AG08396 (cell line): Measurements from ENCODE around the gene BRS3.

Source experiments
- DNase-seq: peaks from one replicate; pipeline ENCODE4 v3.0.0; 2012; ENCODE audit warnings: low spot score, mixed read lengths

Gene BRS3

DNA sequence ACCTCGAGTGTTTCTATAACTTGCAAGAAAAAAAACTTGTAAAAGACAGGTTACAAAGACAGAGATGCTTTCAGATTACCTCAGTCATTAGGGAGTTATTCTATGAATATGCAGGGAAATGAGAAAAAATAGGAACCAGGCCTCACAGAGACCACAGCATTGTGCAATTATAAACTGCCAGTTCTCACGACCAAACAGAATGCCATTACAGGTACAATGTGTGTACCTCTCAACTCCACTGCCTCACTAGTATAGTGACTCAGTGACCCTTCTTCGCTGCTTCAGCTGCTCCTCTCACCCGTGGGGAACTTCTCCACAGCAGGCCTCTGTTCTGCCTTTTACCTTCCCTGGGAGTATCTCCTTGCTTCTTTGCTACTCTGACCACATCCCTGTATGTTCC, 7.3 kb downstream of the BRS3 start:
- no peak for DNase-seq

DNA sequence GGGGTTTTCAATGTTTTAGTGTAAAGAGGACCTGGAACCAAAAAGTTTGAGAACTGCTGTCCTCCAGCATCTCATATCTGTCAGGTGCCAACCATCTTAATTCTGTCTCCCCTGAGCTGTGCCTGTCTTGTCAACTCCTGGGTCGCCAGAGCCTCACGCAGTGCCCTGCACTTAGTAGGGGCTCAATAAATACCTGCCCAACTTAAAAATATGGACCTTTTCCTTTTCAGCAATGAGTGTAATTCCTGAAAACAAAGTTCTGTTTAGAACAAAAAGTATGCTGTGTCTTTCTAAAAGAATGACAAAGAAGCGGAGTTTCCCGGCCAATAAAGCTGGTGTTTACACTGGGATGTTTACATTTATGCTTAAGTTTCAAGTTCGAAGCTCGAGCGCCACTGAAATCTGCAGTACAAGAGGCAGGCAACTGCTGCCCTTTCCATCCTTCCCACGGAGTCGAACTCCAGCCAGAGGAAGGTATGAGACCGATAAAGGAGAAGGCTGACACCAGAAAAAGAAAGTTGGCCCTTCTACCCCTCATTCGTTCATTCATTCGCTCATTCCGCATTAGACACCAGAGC, 8.5 kb downstream of the BRS3 start:
- no peak for DNase-seq

DNA sequence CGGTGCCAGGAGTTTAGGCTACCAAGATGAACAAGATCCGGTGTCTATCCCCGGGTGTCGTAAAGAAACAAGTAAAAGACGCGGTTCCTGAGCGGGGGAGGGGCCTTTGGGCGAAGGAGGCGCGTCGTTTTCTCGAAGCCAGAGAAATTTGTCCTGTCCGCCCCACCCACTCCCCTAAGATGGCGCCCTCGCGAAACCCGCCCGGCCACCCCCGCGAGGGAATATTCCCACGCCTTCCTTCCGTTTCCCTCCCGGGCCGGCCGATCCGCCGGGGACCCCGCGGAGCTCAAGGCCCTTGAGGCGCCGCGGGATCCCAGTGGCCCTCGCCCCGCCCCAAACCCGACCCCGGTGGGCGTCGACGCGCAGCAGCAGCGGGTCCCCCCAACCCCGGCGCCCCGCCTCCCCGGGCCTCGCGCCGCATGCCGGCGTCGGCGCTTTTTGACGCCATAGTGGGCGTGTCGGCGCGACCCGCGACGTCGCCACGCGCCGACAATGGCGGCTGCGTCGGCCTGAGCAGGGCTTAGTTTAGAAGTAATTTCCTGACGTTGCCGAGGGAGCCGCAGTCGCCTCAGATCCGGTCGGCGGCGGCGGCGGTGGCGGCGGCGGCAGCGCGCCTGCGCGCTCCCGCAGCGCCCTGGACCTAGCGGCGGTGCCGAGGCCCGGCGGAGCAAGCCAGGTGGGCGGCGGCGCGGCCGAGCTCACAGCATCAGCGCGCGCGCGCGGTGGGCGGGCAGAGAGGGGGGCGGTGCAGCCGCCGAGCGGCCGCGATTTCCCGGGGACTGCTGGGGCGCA, 9.2 kb downstream of the BRS3 start:
- DNase-seq, result peak; percentile 81

DNA sequence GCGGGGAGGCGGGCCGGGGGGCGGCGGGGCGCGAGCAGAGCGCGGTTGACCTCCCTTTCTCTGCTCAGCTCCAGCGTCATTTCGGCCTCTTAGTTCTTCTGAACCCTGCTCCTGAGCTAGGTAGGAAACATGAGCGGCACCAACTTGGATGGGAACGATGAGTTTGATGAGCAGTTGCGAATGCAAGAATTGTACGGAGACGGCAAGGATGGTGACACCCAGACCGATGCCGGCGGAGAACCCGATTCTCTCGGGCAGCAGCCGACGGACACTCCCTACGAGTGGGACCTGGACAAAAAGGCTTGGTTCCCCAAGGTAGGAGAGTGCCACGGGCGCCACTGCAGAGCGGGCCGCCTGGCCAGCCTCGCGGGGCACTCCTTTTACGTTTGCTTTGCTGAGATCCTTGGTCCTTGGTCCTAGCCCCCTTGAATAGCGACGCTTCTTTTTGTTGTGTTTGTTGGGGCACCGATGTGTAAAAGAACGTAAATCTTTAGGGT, 9.9 kb downstream of the BRS3 start, which contains the start of gene HTATSF1:
HTATSF1 (plus strand) TSS at position 37 of the 497 bp plus-strand sequence; CDS start at position 130, 93 bp downstream.
- no peak for DNase-seq

DNA sequence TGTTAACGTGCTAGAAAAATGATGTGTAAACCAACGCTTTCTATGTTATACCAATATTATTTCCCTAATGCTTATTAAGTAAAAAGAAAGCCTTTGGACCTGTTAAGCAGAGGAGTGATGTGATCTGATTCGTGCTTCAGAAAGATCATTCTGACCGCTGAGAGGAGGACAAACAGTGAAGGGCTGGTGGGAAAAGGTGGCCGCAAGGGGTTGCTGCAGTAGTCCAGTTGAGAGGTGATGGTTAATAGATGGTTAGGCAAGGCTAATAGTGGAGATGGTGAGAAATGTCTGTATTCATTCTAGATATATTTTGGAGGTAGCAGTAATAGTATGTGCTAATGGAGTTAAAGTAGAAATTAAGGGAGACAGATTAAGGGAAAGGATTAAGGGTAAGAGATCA, 31.3 kb downstream of the BRS3 start:
- no peak for DNase-seq

DNA sequence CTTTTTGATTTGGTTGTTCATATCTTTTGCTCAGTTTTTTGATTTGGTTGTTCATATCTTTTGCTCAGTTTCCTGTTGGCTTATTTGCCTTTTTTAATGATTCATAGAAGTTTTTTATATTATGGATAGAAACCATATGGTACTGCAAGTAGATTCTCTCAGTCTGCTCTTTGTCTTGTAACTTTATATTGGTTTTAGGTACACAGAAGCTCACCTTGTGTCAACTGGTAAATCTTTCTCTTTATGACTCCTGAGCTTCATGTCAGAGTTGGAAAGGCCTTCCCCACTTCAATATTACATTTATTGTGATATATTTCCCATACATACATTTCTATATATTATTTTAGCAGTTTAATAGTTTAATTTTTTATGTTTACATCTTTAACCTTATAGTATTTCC, 36.0 kb downstream of the BRS3 start:
- no peak for DNase-seq

DNA sequence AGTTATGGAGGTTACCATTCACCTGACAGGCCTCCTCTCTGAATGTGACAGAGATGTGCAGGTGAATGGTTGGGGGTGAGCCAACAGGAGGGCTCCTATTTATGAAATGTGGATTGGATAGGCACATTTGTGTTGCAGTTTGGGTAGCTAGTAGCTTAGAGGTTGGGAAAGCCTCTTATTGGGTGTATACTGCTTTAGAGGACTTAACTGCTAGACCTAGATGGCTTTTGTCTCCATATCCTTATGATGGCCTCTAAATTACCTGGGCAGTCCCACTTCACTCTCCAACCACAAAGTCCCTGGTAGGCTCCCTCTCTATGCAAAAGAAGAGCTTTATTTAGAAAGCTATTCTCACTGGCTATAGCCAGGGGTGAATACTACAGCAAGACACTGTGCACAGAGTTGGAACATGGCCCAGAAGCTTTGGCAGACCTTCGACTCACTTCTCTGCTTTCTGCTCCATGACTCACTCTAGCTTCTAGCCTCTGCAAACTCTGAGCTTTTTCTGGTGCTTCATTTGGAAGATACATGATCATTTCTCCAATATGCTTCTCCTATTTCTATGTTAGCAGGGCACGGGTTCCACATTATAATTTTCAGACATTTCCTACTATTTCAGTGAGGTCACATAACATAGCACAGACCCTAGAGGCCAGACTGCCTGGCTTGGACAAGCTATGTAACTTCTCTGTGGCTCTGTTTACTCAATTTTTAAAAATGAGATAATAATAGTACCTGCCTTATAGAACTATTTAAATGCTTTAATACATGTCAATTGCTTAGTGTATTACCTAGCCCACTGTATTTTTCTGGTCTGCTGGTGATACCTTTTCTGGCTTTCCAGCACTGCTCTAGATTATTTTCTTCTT, 38.2 kb downstream of the BRS3 start:
- DNase-seq, result peak; percentile 61

DNA sequence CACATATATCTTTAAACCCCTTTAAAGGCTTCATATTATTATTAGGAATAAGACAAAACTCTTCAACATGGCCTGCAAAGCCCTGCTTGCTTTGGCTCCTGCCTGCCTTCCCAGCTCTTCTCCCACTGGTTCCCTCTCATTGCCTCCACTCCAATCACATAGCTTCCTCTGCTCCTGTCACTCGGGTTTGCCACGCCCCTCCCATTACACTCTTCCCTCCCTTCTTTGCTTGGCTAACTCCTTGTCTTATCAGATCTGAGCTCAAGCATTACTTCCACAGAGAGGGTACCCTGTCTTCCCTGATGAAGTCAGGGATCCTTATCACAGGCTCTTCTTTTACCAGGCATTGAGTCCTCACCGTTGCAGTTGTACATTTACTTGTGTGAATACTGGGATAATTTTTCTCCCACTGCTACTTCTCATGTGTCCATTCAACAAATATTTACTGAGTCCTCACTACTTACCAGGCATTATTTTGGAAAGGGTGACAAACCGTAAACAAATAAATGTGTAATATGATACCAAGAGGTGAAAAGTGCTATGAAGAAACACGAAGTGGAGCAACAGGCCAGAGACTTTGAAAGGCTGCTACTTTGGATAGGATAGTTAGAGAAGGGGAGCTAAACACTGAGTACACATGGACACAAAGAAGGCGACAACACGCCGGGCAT, 41.0 kb downstream of the BRS3 start:
- DNase-seq, result no peak

DNA sequence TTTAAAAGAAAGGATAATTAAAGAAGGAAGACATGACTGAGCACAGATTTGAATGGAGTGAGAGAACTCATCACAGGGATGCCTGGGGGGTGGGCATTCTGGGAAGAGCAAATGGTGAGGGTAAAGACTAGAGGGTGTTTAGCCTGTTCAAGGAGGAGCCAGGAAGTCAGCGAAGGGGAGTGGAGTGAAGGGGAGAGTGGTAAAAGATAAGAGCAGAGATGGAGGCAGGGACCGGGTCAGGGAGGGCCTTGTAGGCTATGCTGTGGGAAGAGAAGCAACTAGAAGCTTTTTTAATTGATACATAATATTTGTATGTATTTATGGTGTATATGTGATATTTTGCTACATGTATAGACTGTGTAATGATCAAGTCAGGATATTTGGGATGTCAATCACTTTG, 42.0 kb downstream of the BRS3 start:
- DNase-seq, result no peak

DNA sequence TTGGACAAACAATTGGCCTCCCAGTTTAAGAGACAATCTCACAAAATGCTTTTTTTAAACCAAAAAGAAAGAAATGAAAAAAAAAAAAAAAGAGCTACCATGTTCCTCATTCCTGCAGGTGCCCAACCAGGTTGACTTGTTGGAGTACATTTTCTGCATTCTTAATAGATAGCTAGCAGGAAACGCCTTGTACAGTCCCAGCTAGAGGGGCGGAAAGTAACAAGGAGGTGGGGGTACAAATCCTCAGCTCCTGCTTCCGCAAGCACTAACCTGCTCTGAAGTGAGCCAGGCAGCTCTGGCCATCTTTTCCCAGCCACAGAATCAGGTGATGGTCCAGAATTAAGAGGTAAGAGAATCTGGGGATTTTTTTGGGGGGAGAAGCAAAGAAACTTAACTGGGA, 44.2 kb downstream of the BRS3 start, which contains the start of gene VGLL1:
VGLL1 (plus strand) TSS at position 265 of the 400 bp plus-strand sequence. CDS start 3,806 bp downstream, outside the sequence.
- DNase-seq, result no peak

DNA sequence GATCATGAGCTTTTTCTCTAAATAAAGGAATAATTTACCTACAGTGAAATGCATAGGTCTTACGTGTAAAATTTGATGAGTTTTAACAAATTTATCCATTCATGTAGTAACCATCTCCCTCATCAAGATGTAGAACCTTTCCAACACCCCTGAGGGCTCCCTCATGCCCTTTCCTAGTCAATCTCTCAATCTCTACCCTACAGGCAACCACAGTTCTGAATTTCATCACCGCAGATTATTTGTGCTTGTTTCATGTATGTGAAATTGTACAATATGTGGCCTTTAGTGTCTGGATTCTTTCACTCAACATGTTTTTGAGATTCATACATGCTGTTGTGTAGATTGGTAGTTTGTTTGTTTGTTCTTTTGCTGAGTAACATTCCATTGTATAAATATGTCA, 46.4 kb downstream of the BRS3 start:
- DNase-seq, result no peak

DNA sequence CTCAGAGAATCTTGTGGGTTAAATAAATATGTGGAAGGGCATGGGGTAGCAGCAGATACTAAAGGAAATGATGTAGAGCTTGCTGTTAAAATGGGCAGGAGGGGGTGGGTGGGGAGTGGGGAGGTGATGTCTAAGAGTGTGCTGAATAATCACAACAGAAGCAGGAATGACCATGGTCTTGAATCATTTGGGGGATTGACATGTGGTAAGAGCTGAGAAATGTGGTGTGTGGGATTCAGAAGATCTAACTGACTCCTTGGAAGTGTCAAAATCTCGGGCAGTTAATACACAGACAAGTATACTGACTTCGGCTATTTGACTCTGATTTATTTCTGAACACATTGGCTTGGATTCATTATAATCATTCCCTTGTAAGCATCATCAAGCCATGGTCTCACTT, 51.1 kb downstream of the BRS3 start:
- DNase-seq, result no peak

DNA sequence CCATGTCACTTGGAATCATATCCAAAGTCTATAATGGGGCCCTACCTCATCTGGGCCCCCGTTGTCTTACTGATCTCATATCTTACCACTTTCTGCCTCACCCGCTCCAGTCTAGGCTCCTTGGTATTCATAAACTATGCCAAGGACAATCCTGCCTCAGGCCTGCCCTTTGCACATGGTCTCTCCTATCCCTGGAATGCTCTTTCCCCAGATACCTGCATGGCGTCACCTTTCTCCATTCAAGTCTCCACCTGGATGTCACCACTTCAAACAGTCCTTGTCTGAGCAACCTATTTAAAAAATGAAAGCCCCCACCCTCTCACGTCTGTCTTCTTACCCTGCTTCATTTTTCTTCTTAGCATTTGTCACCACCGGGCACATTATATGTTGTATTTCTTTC, 52.5 kb downstream of the BRS3 start:
- no peak for DNase-seq

DNA sequence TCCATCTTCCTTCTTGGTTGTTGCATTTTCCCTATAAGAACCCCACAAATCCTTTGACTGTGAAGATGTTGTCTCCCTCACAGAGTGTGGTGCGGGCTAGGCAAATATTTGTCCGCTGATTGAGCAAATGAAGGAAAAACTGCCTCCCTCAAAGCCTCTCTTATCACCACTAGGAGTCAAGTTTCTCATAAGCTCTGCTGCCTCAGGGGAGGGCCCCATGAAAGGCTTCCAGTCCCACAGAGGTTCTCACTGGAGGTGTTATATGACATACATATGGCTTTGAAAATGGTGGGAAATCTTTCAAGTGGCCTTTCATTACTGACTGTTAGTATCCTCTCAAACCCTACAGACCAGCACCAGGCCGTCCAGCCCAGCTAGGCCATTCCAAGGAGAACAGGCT, 53.5 kb downstream of the BRS3 start:
- DNase-seq, result no peak

DNA sequence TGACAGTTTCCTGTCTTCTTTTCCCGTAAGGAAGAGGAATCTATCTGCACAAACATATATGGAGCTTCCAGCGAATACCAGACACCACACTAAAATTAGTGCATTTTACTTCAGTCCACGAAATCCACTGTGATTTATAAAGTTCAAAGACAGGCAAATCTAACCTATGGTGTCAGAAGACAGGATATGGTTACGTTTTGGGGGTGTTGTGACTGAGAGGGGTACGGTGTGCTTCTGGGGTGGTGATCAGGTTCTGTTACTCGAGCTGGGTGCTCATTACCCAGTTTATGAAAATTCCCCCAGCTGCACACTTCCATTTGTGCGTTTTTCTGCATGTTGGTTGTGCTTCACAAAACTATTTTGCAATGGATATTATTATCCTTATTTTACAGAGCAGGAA, 54.5 kb downstream of the BRS3 start:
- DNase-seq, result no peak
